MCF 10A (cell line): ENCODE measurements around the gene ATPAF1. TPM values are rescaled to one million over a fixed set of nuclear protein-coding genes. Genes with fewer than 3 reads are reported as not detected.
A peak's percentile ranks its signal among the peaks of the same experiment; 100 is the strongest.

Experiments used
- BruUV-seq: library from RNA; stranded (reverse); fragments of 400-500 nt; replicated peaks from 2 replicates; lab custom pipeline; 2021; lab: Mats Ljungman, UMichigan
- CTCF ChIA-PET: fragments of 300-600 bp; sonication (Branson Sonifier 250); formaldehyde crosslinking; extraction: SDS; loops from one replicate; lab custom pipeline; 2021; ENCODE audit warnings: antibody characterized with exemption, inconsistent platforms; lab: Yijun Ruan, JAX
- POLR2A ChIA-PET: fragments of 300-600, 350-650 bp; sonication (Branson Sonifier 250); formaldehyde crosslinking; extraction: SDS; loops from one replicate; lab custom pipeline; 2020; ENCODE audit warnings: antibody characterized with exemption, inconsistent platforms; lab: Yijun Ruan, JAX
- DNase-seq: peaks from one replicate; pipeline ENCODE4 v3.0.0-alpha.2; 2018; ENCODE audit not compliant: unreplicated experiment
- H3K27ac Mint-ChIP-seq: one replicate; pipeline ENCODE4 v1.8.0; 2022; ENCODE audit warnings: mild to moderate bottlenecking, low read depth, mixed read lengths; ENCODE audit not compliant: unreplicated experiment
- H3K27me3 Mint-ChIP-seq: one replicate; pipeline ENCODE4 v1.8.0; 2022; ENCODE audit warnings: mixed read lengths; ENCODE audit not compliant: insufficient read depth, unreplicated experiment
- H3K36me3 Mint-ChIP-seq: one replicate; pipeline ENCODE4 v1.8.0; 2022; ENCODE audit warnings: mild to moderate bottlenecking, moderate library complexity, mixed read lengths; ENCODE audit not compliant: insufficient read depth, unreplicated experiment
- H3K4me1 Mint-ChIP-seq: one replicate; pipeline ENCODE4 v1.8.0; 2022; ENCODE audit warnings: mixed read lengths; ENCODE audit not compliant: insufficient read depth, unreplicated experiment
- H3K4me3 Mint-ChIP-seq: one replicate; pipeline ENCODE4 v1.8.0; 2022; ENCODE audit warnings: mild to moderate bottlenecking, moderate library complexity, mixed read lengths; ENCODE audit not compliant: unreplicated experiment
- H3K9me3 Mint-ChIP-seq: one replicate; pipeline ENCODE4 v1.8.0; 2022; ENCODE audit warnings: mixed read lengths; ENCODE audit not compliant: unreplicated experiment
- CTCF ChIP-seq: fragments of 200-600 bp; IDR thresholded peaks from one replicate; pipeline ENCODE4 v1.8.0; 2022; ENCODE audit warnings: antibody characterized with exemption, mild to moderate bottlenecking; ENCODE audit not compliant: unreplicated experiment
- intact Hi-C: fragments of 100-400 bp; cut with micrococcal nuclease; formaldehyde crosslinking; loops from 2 replicates; pipeline ENCODE4 v1.14.1; 2022
- total RNA-seq: library from RNA; stranded (reverse); gene quantifications from 2 replicates; pipeline ENCODE4 v1.2.3, GENCODE V29; 2022

The ATPAF1 gene
- total RNA-seq, 1 experiment from 2014 or later: 43.2 TPM

- no peaks in the 10 kb centered on the region for H3K9me3 Mint-ChIP-seq
- CTCF ChIA-PET: interaction anchor here (1.1 to 1.3 kb wide), 2 partner anchors 18 to 66 kb away, joined by 4 read pairs; no protein-coding TSS in a partner anchor
- H3K27ac Mint-ChIP-seq: no peak overlapping the region
- no peak for TF ChIP-seq CTCF
- POLR2A ChIA-PET: interaction anchor here (1.0 to 4.1 kb wide), 3 partner anchors 10 to 14 kb away, joined by 3 to 34 read pairs (median 4); partner anchors contain the start of gene MKNK1
- no peak for DNase-seq
- H3K4me1 Mint-ChIP-seq: peaks cover 34% of the 10 kb centered on the region
- intact Hi-C loops: loop anchor here (1.0 kb wide), 1 partner anchor 27 kb away; no protein-coding TSS in a partner anchor
- no TSS peak for BruUV-seq
- no peak overlapping the region for H3K4me3 Mint-ChIP-seq
- H3K36me3 Mint-ChIP-seq: peaks cover 7% of the 10 kb centered on the region
- no peaks in the 10 kb centered on the region for H3K27me3 Mint-ChIP-seq
Observed at GRCh38 chr1:46612937-46613660, 55.1 kb downstream of the ATPAF1 start.

GRCh38 chr1:46611691-46612221 lies 56.4 kb downstream of the ATPAF1 start:
- H3K27ac Mint-ChIP-seq: peak overlapping the region; percentile 79
- POLR2A ChIA-PET: interaction anchor here (1.1 to 4.1 kb wide), 2 partner anchors 9 to 28 kb away, joined by 3 to 34 read pairs; partner anchors contain the start of gene MKNK1
- peak; percentile 80 for DNase-seq
- H3K27me3 Mint-ChIP-seq: no peaks in the 10 kb centered on the region
- peaks cover 27% of the 10 kb centered on the region for H3K4me1 Mint-ChIP-seq
- intact Hi-C loops: no loop called here
- TF ChIP-seq CTCF: no peak
- no TSS peak for BruUV-seq
- H3K9me3 Mint-ChIP-seq: no peaks in the 10 kb centered on the region
- H3K4me3 Mint-ChIP-seq: peak overlapping the region; percentile 62
- H3K36me3 Mint-ChIP-seq: peaks cover 7% of the 10 kb centered on the region
- CTCF ChIA-PET: interaction anchor here (0.5 kb wide), 1 partner anchor 65 kb away, joined by 3 read pairs; no protein-coding TSS in a partner anchor

- no TSS peak for BruUV-seq
- ChIA-PET CTCF (interaction anchor here (1.0 kb wide), 1 partner anchor 11 kb away, joined by 3 read pairs; no protein-coding TSS in a partner anchor), POLR2A (interaction anchor here (0.6 to 6.9 kb wide), 3 partner anchors 10 to 69 kb away, joined by 4 to 73 read pairs (median 5); partner anchors contain the start of gene MOB3C)
- Mint-ChIP-seq H3K9me3 (no peaks in the 10 kb centered on the region), H3K4me3 (no peak overlapping the region), H3K27me3 (no peaks in the 10 kb centered on the region), H3K27ac (no peak overlapping the region), H3K4me1 (peaks cover 10% of the 10 kb centered on the region), H3K36me3 (peaks cover 7% of the 10 kb centered on the region)
- intact Hi-C loops: no loop called here
- no peak for TF ChIP-seq CTCF
- no peak for DNase-seq
Observed at GRCh38 chr1:46607345-46608130, 60.6 kb downstream of the ATPAF1 start.
